ENCODE results near the gene JUN.

DNA sequence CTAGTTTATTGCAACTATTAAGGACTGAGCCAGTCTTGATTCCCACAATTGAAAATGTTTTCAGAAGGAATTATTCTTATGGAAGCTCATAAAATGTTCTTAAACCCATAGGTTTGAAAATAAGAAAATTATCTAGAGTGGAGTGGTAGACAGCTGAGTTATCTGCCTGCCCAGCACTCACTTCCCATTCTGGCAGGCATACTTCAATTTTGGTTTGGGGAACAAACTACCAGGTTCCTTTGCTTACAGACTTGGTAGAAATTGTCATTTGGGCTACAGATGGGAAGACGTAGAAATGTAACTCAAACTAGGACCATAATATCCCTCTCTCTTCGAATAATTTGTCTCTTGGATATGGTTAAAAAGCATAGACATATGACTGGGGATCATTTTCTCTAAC lies 18.4 kb downstream of the JUN start:
- TF ChIP-seq, protein P1, sequence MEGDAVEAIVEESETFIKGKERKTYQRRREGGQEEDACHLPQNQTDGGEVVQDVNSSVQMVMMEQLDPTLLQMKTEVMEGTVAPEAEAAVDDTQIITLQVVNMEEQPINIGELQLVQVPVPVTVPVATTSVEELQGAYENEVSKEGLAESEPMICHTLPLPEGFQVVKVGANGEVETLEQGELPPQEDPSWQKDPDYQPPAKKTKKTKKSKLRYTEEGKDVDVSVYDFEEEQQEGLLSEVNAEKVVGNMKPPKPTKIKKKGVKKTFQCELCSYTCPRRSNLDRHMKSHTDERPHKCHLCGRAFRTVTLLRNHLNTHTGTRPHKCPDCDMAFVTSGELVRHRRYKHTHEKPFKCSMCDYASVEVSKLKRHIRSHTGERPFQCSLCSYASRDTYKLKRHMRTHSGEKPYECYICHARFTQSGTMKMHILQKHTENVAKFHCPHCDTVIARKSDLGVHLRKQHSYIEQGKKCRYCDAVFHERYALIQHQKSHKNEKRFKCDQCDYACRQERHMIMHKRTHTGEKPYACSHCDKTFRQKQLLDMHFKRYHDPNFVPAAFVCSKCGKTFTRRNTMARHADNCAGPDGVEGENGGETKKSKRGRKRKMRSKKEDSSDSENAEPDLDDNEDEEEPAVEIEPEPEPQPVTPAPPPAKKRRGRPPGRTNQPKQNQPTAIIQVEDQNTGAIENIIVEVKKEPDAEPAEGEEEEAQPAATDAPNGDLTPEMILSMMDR (conservative IDR thresholded peaks at IDR 0.05 in 1 of 2, IDR thresholded peaks at IDR 0.05 in 1 of 2; ENCODE audit: extremely low read depth in 1 of 2, insufficient read depth in 1 of 2, low read depth in 1 of 2, low read length in 2 of 2): no peak
- no peak for TF ChIP-seq EZH2 (IDR thresholded peaks at IDR 0.05; ENCODE audit: borderline replicate concordance, low read length)
